Measurements from ENCODE around the gene GSN.

Gene GSN

DNA sequence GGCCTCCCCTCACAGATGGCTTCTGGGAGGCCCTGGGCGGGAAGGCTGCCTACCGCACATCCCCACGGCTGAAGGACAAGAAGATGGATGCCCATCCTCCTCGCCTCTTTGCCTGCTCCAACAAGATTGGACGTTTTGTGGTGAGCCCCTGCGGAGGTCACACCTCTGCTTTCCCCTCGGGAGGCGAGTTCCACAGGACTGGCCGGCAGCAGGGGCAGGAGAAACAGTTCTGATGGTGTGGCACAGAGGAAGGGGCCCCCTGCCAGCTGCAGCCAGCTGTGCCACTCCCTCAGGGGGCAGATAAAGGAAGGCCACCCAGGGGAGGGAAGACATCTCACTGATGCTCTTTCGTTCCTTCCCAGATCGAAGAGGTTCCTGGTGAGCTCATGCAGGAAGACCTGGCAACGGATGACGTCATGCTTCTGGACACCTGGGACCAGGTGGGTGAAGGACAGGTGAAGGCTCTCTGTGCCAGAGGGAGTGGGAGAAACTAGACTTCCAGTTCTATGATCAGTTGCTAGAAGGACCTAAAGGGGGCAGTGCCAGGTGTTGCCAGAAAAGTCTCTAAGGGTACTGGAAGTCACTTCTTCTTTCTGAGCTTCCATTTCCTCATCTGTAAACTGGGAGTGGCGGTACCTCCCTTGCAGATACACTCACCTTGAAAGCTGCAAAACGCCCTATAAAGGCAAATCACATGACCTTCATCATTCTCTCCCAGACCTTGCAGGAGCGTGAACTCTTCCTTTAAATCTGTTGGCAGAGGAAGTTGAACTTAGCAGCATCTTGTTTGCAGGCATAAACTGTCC lies 61.1 kb downstream of the GSN start:
- Histone ChIP-seq H3K4me1 (ENCODE audit: insufficient read depth, low read length, severe bottlenecking) (no peaks in the 10 kb centered on the region), H3K4me2 (ENCODE audit: low read length) (no peak overlapping the region), H3K4me3 (ENCODE audit: low read depth, low read length, poor library complexity, severe bottlenecking) (no peak overlapping the region), H3F3A (ENCODE audit: insufficient read depth, low read length) (no peaks in the 10 kb centered on the region), H3K27ac (ENCODE audit: low read depth, low read length, poor library complexity, severe bottlenecking) (no peak overlapping the region), H3K9ac (ENCODE audit: low read length) (no peak overlapping the region), H3K79me2 (ENCODE audit: insufficient read depth, low read length) (no peaks in the 10 kb centered on the region), H3K27me3 (ENCODE audit: insufficient read depth, low read length) (no peaks in the 10 kb centered on the region), H3K9me3 (ENCODE audit: low read length) (no peaks in the 10 kb centered on the region), H3K36me3 (ENCODE audit: insufficient read depth, low read length) (no peaks in the 10 kb centered on the region), H2AFZ (ENCODE audit: low read length) (no peak overlapping the region), H4K20me1 (ENCODE audit: insufficient read depth, low read length) (no peaks in the 10 kb centered on the region), H3K9me2 (ENCODE audit: low read depth, low read length) (no peaks in the 10 kb centered on the region)
- TF ChIP-seq EZH2 (IDR thresholded peaks at IDR 0.05; ENCODE audit: borderline replicate concordance, low read length): no peak
- TF ChIP-seq, protein P1, sequence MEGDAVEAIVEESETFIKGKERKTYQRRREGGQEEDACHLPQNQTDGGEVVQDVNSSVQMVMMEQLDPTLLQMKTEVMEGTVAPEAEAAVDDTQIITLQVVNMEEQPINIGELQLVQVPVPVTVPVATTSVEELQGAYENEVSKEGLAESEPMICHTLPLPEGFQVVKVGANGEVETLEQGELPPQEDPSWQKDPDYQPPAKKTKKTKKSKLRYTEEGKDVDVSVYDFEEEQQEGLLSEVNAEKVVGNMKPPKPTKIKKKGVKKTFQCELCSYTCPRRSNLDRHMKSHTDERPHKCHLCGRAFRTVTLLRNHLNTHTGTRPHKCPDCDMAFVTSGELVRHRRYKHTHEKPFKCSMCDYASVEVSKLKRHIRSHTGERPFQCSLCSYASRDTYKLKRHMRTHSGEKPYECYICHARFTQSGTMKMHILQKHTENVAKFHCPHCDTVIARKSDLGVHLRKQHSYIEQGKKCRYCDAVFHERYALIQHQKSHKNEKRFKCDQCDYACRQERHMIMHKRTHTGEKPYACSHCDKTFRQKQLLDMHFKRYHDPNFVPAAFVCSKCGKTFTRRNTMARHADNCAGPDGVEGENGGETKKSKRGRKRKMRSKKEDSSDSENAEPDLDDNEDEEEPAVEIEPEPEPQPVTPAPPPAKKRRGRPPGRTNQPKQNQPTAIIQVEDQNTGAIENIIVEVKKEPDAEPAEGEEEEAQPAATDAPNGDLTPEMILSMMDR (IDR thresholded peaks at IDR 0.05; ENCODE audit: low read length): peak; percentile 19; the same call in 1 of the 2 replicates

DNA sequence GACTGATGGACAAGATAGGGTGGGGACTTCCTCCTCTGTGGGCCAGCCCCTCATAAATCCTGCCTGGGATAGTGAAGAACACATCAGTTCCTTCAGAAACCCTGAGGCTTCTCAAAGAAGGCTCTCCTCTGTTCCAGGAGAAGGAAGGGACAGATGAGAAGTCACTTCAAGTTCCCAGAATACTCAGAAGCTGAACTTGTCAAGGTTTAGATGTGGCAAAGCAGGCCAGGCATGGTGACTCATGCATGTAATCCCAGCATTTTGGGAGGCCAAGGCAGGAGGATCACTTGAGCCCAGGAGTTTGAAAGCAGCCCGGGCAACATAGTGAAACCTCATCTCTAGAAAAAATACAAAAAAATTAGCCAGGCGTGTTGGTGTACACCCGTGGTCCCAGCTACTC lies 63.6 kb downstream of the GSN start:
- Histone ChIP-seq H3K27me3 (ENCODE audit: insufficient read depth, low read length) (no peaks in the 10 kb centered on the region), H3K4me2 (ENCODE audit: low read length) (no peak overlapping the region), H3K9me3 (ENCODE audit: low read length) (no peaks in the 10 kb centered on the region), H2AFZ (ENCODE audit: low read length) (no peak overlapping the region), H3K9ac (ENCODE audit: low read length) (no peak overlapping the region), H3F3A (ENCODE audit: insufficient read depth, low read length) (no peaks in the 10 kb centered on the region), H4K20me1 (ENCODE audit: insufficient read depth, low read length) (no peaks in the 10 kb centered on the region), H3K4me1 (ENCODE audit: insufficient read depth, low read length, severe bottlenecking) (no peaks in the 10 kb centered on the region), H3K9me2 (ENCODE audit: low read depth, low read length) (no peaks in the 10 kb centered on the region), H3K4me3 (ENCODE audit: low read depth, low read length, poor library complexity, severe bottlenecking) (no peak overlapping the region), H3K79me2 (ENCODE audit: insufficient read depth, low read length) (no peaks in the 10 kb centered on the region), H3K27ac (ENCODE audit: low read depth, low read length, poor library complexity, severe bottlenecking) (no peak overlapping the region), H3K36me3 (ENCODE audit: insufficient read depth, low read length) (no peaks in the 10 kb centered on the region)
- TF ChIP-seq EZH2 (IDR thresholded peaks at IDR 0.05; ENCODE audit: borderline replicate concordance, low read length): no peak
- TF ChIP-seq, protein P1 (IDR thresholded peaks at IDR 0.05; ENCODE audit: low read length): no peak

DNA sequence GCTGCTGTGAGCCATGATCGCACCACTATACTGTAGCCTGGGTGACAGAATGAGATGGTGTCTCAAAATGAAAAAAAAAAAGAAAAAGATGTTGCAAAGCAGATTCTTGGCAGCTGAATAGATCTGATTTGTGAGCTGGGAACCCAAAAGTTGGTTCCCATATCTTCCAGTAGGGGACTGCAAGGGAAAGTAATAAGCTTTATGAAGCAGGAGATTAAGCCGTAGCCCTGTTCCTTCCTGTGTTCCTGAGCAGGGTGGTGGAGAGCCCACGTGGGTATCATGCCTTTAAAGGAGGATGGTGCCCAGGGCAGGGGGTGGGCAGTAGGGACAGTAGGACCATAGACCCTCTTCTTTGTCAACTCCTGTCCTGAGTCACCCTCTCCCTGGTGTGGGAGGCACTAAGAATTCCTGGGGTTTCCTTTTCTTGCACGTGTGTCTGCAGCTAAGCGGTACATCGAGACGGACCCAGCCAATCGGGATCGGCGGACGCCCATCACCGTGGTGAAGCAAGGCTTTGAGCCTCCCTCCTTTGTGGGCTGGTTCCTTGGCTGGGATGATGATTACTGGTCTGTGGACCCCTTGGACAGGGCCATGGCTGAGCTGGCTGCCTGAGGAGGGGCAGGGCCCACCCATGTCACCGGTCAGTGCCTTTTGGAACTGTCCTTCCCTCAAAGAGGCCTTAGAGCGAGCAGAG lies 64.2 kb downstream of the GSN start:
- TF ChIP-seq, protein P1 (IDR thresholded peaks at IDR 0.05; ENCODE audit: low read length): no peak
- no peak for TF ChIP-seq EZH2 (IDR thresholded peaks at IDR 0.05; ENCODE audit: borderline replicate concordance, low read length)
- Histone ChIP-seq H3K9ac (ENCODE audit: low read length) (no peak overlapping the region), H3K27me3 (ENCODE audit: insufficient read depth, low read length) (no peaks in the 10 kb centered on the region), H3K4me2 (ENCODE audit: low read length) (no peak overlapping the region), H3K4me3 (ENCODE audit: low read depth, low read length, poor library complexity, severe bottlenecking) (no peak overlapping the region), H2AFZ (ENCODE audit: low read length) (no peak overlapping the region), H3K4me1 (ENCODE audit: insufficient read depth, low read length, severe bottlenecking) (peaks cover 4% of the 10 kb centered on the region), H4K20me1 (ENCODE audit: insufficient read depth, low read length) (no peaks in the 10 kb centered on the region), H3F3A (ENCODE audit: insufficient read depth, low read length) (no peaks in the 10 kb centered on the region), H3K79me2 (ENCODE audit: insufficient read depth, low read length) (no peaks in the 10 kb centered on the region), H3K9me2 (ENCODE audit: low read depth, low read length) (no peaks in the 10 kb centered on the region), H3K27ac (ENCODE audit: low read depth, low read length, poor library complexity, severe bottlenecking) (no peak overlapping the region), H3K9me3 (ENCODE audit: low read length) (no peaks in the 10 kb centered on the region), H3K36me3 (ENCODE audit: insufficient read depth, low read length) (no peaks in the 10 kb centered on the region)

Data from OCI-LY1 (cell line).